ENCODE results near the gene RBCK1.

The RBCK1 gene

GRCh38 chr20:402898-403581 lies 5.1 kb upstream of the RBCK1 start:
- no peaks in the 10 kb centered on the region for H3K9me3 ChIP-seq (ENCODE audit: low read length)
- H3K9ac ChIP-seq (ENCODE audit: low read length), result no peak overlapping the region
- H3K4me1 ChIP-seq (ENCODE audit: insufficient read depth, low read length), result peaks cover 7% of the 10 kb centered on the region
- H3K27me3 ChIP-seq (ENCODE audit: control insufficient read depth in 1 of 2, insufficient read depth in 2 of 2, low read length in 2 of 2), result no peaks in the 10 kb centered on the region
- H3K27ac ChIP-seq (ENCODE audit: low read depth, low read length), result no peak overlapping the region
- no peaks in the 10 kb centered on the region for H3K36me3 ChIP-seq (ENCODE audit: insufficient read depth, low read length)
- H3K4me3 ChIP-seq (ENCODE audit: low read depth in 1 of 2, low read length in 2 of 2), result no peak overlapping the region

- Histone ChIP-seq H3K4me3 (ENCODE audit: low read depth in 1 of 2, low read length in 2 of 2) (no peak overlapping the region), H3K9me3 (ENCODE audit: low read length) (no peaks in the 10 kb centered on the region), H3K27me3 (ENCODE audit: control insufficient read depth in 1 of 2, insufficient read depth in 2 of 2, low read length in 2 of 2) (no peaks in the 10 kb centered on the region), H3K27ac (ENCODE audit: low read depth, low read length) (no peak overlapping the region), H3K9ac (ENCODE audit: low read length) (no peak overlapping the region), H3K4me1 (ENCODE audit: insufficient read depth, low read length) (peaks cover 7% of the 10 kb centered on the region), H3K36me3 (ENCODE audit: insufficient read depth, low read length) (no peaks in the 10 kb centered on the region)
Observed at GRCh38 chr20:403582-403957, 4.5 kb upstream of the RBCK1 start.

DNA sequence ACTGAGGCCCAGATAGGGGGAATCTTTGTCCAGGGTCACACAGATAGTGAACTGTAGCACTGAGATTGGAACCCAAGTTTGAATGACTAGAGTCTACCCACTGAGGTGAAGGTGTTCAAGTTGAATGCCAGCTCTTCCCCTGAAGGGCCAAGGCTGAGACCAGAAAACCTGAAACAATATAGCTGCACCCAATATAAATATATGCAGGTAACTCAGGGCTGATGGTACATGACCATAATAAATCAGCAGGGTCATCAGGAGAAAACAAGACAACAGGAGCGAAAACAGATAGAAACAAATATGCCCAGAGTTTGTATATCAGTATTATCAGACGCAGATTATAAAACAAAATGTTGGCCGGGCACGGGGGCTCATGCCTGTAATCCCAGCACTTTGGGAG lies 4.0 kb upstream of the RBCK1 start:
- no peaks in the 10 kb centered on the region for H3K36me3 ChIP-seq (ENCODE audit: insufficient read depth, low read length)
- no peaks in the 10 kb centered on the region for H3K9me3 ChIP-seq (ENCODE audit: low read length)
- no peaks in the 10 kb centered on the region for H3K27me3 ChIP-seq (ENCODE audit: control insufficient read depth in 1 of 2, insufficient read depth in 2 of 2, low read length in 2 of 2)
- H3K9ac ChIP-seq (ENCODE audit: low read length), result no peak overlapping the region
- peaks cover 11% of the 10 kb centered on the region for H3K4me1 ChIP-seq (ENCODE audit: insufficient read depth, low read length)
- no peak overlapping the region for H3K4me3 ChIP-seq (ENCODE audit: low read depth in 1 of 2, low read length in 2 of 2)
- H3K27ac ChIP-seq (ENCODE audit: low read depth, low read length), result no peak overlapping the region

GRCh38 chr20:406200-407132 lies 1.6 kb upstream of the RBCK1 start:
- Histone ChIP-seq H3K9ac (ENCODE audit: low read length) (no peak overlapping the region), H3K9me3 (ENCODE audit: low read length) (no peaks in the 10 kb centered on the region), H3K27me3 (ENCODE audit: control insufficient read depth in 1 of 2, insufficient read depth in 2 of 2, low read length in 2 of 2) (no peaks in the 10 kb centered on the region), H3K27ac (ENCODE audit: low read depth, low read length) (no peak overlapping the region), H3K4me3 (ENCODE audit: low read depth in 1 of 2, low read length in 2 of 2) (no peak overlapping the region), H3K4me1 (ENCODE audit: insufficient read depth, low read length) (peaks cover 21% of the 10 kb centered on the region), H3K36me3 (ENCODE audit: insufficient read depth, low read length) (peaks cover 11% of the 10 kb centered on the region)

- Histone ChIP-seq H3K4me1 (ENCODE audit: insufficient read depth, low read length) (peaks cover 21% of the 10 kb centered on the region), H3K9ac (ENCODE audit: low read length) (no peak overlapping the region), H3K9me3 (ENCODE audit: low read length) (no peaks in the 10 kb centered on the region), H3K4me3 (ENCODE audit: low read depth in 1 of 2, low read length in 2 of 2) (peak overlapping the region; percentile 38 to 52), H3K27me3 (ENCODE audit: control insufficient read depth in 1 of 2, insufficient read depth in 2 of 2, low read length in 2 of 2) (no peaks in the 10 kb centered on the region), H3K36me3 (ENCODE audit: insufficient read depth, low read length) (peaks cover 17% of the 10 kb centered on the region), H3K27ac (ENCODE audit: low read depth, low read length) (peak overlapping the region; percentile 7)
Observed at GRCh38 chr20:407133-407952, 756 bp upstream of the RBCK1 start.

DNA sequence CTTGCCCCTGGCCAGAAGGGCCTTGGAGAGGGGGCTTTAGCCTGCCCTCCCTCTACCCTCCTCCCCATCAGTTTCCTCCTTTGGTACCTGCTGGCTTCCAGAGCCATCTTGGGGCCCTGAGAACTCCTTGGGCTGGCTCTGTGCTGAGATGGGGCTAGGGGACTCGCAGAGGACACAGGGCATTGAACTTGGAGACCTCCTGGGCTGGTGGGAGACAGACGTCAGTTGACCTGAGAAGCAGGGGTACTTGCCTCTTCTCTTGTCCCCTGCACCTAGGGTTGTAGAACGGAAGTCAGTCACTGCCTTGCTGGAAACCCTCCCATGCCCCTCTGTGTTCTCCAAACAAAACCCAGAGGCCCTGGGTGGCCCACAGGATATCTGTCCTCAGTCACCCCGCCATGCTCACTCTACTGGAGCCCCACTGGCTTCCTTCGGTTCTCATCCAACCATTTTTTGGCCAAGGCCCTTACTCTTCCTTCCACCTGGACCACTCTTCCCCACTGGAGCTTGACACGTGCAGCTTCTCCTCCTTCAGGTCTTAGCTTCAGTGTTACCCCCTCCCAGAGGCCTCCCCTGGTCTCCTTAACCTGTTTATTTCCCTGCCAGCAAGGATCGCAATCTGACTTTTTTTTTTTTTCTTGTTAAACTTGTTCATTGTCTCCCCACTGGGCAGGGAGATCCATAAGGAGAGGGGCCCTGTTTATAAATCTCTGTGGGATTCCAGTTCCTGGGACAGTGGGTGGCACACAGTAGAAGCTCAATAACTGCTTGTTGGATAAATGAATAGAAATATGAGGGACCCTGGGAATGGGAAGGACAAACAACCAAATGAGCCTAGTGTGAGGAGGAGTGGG lies 971 bp downstream of the RBCK1 start:
- peak overlapping the region; percentile 82 for H3K9ac ChIP-seq (ENCODE audit: low read length)
- H3K4me1 ChIP-seq (ENCODE audit: insufficient read depth, low read length), result peaks cover 21% of the 10 kb centered on the region
- H3K9me3 ChIP-seq (ENCODE audit: low read length), result no peaks in the 10 kb centered on the region
- H3K27ac ChIP-seq (ENCODE audit: low read depth, low read length), result peak overlapping the region; percentile 89
- H3K36me3 ChIP-seq (ENCODE audit: insufficient read depth, low read length), result peaks cover 17% of the 10 kb centered on the region
- H3K27me3 ChIP-seq (ENCODE audit: control insufficient read depth in 1 of 2, insufficient read depth in 2 of 2, low read length in 2 of 2), result no peaks in the 10 kb centered on the region
- H3K4me3 ChIP-seq (ENCODE audit: low read depth in 1 of 2, low read length in 2 of 2), result peak overlapping the region; percentile 85 to 98

DNA sequence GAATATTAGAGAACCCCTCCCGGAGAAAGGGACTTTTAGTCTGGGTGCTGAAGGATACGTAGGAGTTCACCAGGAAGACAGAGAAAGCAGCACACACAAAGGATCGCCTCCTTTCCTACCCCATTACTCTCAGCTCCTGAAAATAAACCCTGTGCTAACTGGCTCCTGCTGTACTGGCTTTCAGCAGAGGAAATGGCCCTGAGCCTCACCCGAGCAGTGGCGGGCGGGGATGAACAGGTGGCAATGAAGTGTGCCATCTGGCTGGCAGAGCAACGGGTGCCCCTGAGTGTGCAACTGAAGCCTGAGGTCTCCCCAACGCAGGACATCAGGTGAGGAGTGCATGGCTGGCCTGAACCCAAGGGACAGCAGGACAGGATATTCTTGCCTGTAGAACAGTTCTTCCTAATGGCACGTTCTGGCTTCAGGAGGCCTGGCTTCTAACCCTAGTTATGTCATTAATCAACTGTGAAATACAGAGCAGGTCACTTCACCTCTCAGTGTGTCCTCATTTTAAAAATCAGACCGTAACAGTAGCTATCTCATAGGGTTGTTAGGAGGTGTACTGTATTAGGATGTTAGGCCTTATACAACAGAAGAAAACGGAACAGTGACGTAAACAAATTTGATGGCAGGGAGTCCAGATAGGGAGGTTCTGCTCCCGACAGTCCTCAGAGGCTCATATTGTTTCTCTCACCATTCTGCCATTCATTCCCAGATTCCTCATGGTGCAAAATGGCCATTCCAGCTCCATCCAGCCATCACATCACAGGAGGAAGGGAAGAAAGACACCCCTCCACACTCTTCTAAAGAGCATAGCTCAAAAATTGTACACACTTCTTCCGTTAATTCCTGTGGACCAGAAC lies 1.8 kb downstream of the RBCK1 start:
- H3K4me3 ChIP-seq (ENCODE audit: low read depth in 1 of 2, low read length in 2 of 2), result peak overlapping the region in 1 of 2 donors; percentile 98
- H3K9me3 ChIP-seq (ENCODE audit: low read length), result no peaks in the 10 kb centered on the region
- peaks cover 17% of the 10 kb centered on the region for H3K36me3 ChIP-seq (ENCODE audit: insufficient read depth, low read length)
- H3K9ac ChIP-seq (ENCODE audit: low read length), result peak overlapping the region; percentile 82
- no peak overlapping the region for H3K27ac ChIP-seq (ENCODE audit: low read depth, low read length)
- H3K27me3 ChIP-seq (ENCODE audit: control insufficient read depth in 1 of 2, insufficient read depth in 2 of 2, low read length in 2 of 2), result no peaks in the 10 kb centered on the region
- H3K4me1 ChIP-seq (ENCODE audit: insufficient read depth, low read length), result peaks cover 21% of the 10 kb centered on the region

GRCh38 chr20:412081-412480 lies 4.0 kb downstream of the RBCK1 start:
- Histone ChIP-seq H3K4me3 (ENCODE audit: low read depth in 1 of 2, low read length in 2 of 2) (no peak overlapping the region), H3K27ac (ENCODE audit: low read depth, low read length) (no peak overlapping the region), H3K9me3 (ENCODE audit: low read length) (no peaks in the 10 kb centered on the region), H3K36me3 (ENCODE audit: insufficient read depth, low read length) (peaks cover 17% of the 10 kb centered on the region), H3K27me3 (ENCODE audit: control insufficient read depth in 1 of 2, insufficient read depth in 2 of 2, low read length in 2 of 2) (no peaks in the 10 kb centered on the region), H3K9ac (ENCODE audit: low read length) (no peak overlapping the region), H3K4me1 (ENCODE audit: insufficient read depth, low read length) (peaks cover 17% of the 10 kb centered on the region)

GRCh38 chr20:414161-414560 lies 6.1 kb downstream of the RBCK1 start:
- Histone ChIP-seq H3K9ac (ENCODE audit: low read length) (no peak overlapping the region), H3K4me1 (ENCODE audit: insufficient read depth, low read length) (peaks cover 9% of the 10 kb centered on the region), H3K4me3 (ENCODE audit: low read depth in 1 of 2, low read length in 2 of 2) (no peak overlapping the region), H3K9me3 (ENCODE audit: low read length) (no peaks in the 10 kb centered on the region), H3K27ac (ENCODE audit: low read depth, low read length) (no peak overlapping the region), H3K36me3 (ENCODE audit: insufficient read depth, low read length) (peaks cover 22% of the 10 kb centered on the region), H3K27me3 (ENCODE audit: control insufficient read depth in 1 of 2, insufficient read depth in 2 of 2, low read length in 2 of 2) (no peaks in the 10 kb centered on the region)

GRCh38 chr20:415820-416322 lies 7.8 kb downstream of the RBCK1 start:
- Histone ChIP-seq H3K9ac (ENCODE audit: low read length) (no peak overlapping the region), H3K36me3 (ENCODE audit: insufficient read depth, low read length) (peaks cover 24% of the 10 kb centered on the region), H3K9me3 (ENCODE audit: low read length) (no peaks in the 10 kb centered on the region), H3K4me3 (ENCODE audit: low read depth in 1 of 2, low read length in 2 of 2) (no peak overlapping the region), H3K4me1 (ENCODE audit: insufficient read depth, low read length) (no peaks in the 10 kb centered on the region), H3K27ac (ENCODE audit: low read depth, low read length) (no peak overlapping the region), H3K27me3 (ENCODE audit: control insufficient read depth in 1 of 2, insufficient read depth in 2 of 2, low read length in 2 of 2) (no peaks in the 10 kb centered on the region)
